Gastroesophageal sphincter (tissue), 2 donors: Measurements from ENCODE around the gene ANKMY2.

Experiments
- POLR2A ChIP-seq, 2 donors: fragments of 450-650 bp; IDR thresholded peaks; one replicate each; pipeline ENCODE4 v1.6.1; 2017; ENCODE audit warnings: antibody characterized with exemption in 2 of 2, mild to moderate bottlenecking in 2 of 2, moderate library complexity in 1 of 2
- POLR2AphosphoS5 ChIP-seq: sonication (generic); formaldehyde crosslinking; IDR thresholded peaks from one replicate; pipeline ENCODE4 v1.6.1; 2017; ENCODE audit warnings: antibody characterized with exemption

DNA sequence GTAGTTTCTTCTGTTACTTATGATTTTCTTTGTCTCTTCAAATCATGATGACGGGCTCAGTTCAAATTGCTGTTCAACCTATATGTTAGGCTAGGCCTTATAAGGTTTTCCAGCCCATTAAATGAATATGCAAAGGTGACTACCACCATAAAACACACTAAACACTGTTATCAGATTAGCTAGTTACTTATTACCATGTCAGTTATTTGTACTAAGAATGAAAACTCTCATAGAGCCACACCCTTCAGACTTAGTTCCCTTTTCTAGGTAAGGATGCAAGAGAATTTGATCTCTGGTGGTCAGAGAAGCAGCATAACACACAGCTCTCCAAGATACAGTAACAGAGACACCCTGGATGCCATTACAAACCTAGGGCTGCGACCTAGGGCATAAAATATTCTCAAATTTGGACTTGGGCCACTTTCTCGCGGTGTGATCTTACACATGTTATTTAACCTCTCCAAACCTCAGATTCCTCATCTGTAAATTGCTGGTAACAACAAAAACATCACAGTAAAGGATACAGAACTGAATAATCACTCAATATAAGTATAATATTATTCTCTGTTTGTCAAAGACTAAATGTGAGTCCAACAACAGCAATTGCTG is 35.6 kb downstream of the ANKMY2 start:
- TF ChIP-seq POLR2AphosphoS5 (no peak), POLR2A (IDR thresholded peaks at IDR 0.05) (no peak)
